Panc1 (cell line): ENCODE results near the gene NTN5.
"Not testable (repeated sequence)": the region's sequence is repeated elsewhere in the genome, so short reads cannot be mapped to it uniquely, and the experiment has no call there.

Experiments
- CTCF ChIP-seq: fragments of 450-650 bp; IDR thresholded peaks from 2 replicates; pipeline ENCODE4 v1.5.1; 2017; ENCODE audit warnings: mild to moderate bottlenecking
- POLR2AphosphoS5 ChIP-seq: IDR thresholded peaks from 2 replicates; pipeline ENCODE4 v1.6.1; 2012; ENCODE audit warnings: mild to moderate bottlenecking, low read depth, low read length, moderate library complexity
- REST ChIP-seq, 2 experiments: IDR thresholded peaks; 2 replicates each; pipeline ENCODE4 v1.6.1; 2011 to 2012; ENCODE audit warnings: low read depth in 2 of 2, control low read depth in 1 of 2, low read length in 1 of 2, mild to moderate bottlenecking in 1 of 2, moderate library complexity in 1 of 2; ENCODE audit not compliant: insufficient read depth in 1 of 2

GRCh38 chr19:48680006-48680405, 7.2 kb upstream of the NTN5 start:
- TF ChIP-seq CTCF; REST (IDR thresholded peaks at IDR 0.05; ENCODE audit: insufficient read depth in 1 of 2, low read depth in 2 of 2, low read length in 1 of 2); POLR2AphosphoS5: not testable (repeated sequence)
